Fibroblast of mammary gland (primary cell): ENCODE data around the gene ZNF280B.

Experiments
- DNase-seq: peaks from one replicate; pipeline ENCODE4 v3.0.0-alpha.2; 2010; ENCODE audit warnings: low read depth
- H3K4me3 ChIP-seq: 2 replicates; pipeline ENCODE4 v1.5.1; 2011; ENCODE audit warnings: low read depth, mild to moderate bottlenecking, low read length, moderate library complexity; ENCODE audit not compliant: control insufficient read depth
- CTCF ChIP-seq: conservative IDR thresholded peaks from 2 replicates; pipeline ENCODE4 v1.5.1; 2011; ENCODE audit warnings: low read depth, low read length, inconsistent platforms; ENCODE audit not compliant: control insufficient read depth, insufficient read depth

Gene ZNF280B

GRCh38 chr22:22460060-22460459 is 48.5 kb downstream of the ZNF280B start:
- no peak overlapping the region for H3K4me3 ChIP-seq
- no peak for TF ChIP-seq CTCF
- DNase-seq, result no peak

- H3K4me3 ChIP-seq, result no peak overlapping the region
- no peak for TF ChIP-seq CTCF
- DNase-seq, result no peak
These were observed 49.5 kb downstream of the ZNF280B start for GRCh38 chr22:22458896-22459588.

DNA sequence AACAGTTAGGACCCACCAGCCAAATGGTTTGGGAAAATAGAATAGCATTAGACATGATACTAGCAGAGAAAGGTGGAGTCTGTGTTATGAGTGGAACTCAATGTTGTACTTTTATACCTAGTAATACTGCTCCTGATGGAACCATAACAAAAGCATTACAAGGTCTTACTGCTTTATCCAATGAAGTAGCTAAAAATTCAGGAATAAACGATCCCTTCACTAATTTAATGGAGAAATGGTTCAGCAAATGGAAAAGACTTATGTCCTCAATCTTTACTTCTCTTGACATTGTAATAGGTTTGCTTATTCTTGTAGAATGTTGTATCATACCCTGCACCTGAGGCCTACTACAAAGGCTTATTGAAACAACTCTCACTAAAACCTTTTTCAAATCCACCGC is 50.2 kb downstream of the ZNF280B start:
- no peak for DNase-seq
- H3K4me3 ChIP-seq, result no peak overlapping the region
- TF ChIP-seq CTCF, result no peak

DNA sequence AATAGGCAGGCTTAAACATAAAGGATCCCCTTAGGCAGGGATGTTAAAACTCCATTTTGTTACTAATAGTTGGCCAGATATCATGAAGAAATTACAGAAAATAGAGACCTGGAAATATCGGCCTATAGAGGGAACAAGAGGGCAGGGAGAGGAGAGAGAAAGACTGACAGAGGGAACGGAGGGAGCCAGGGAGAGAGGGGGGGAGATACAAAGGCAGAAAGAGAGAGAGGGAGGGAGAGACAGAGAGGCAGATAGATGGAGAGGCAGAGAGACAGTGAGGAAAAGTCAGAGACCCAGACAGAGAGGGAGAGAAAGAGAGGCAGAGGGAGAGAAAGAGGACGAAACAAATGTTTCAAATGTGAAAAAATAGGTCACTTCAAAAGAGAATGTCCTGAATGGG is 53.5 kb downstream of the ZNF280B start:
- no peak overlapping the region for H3K4me3 ChIP-seq
- DNase-seq, result no peak
- no peak for TF ChIP-seq CTCF

DNA sequence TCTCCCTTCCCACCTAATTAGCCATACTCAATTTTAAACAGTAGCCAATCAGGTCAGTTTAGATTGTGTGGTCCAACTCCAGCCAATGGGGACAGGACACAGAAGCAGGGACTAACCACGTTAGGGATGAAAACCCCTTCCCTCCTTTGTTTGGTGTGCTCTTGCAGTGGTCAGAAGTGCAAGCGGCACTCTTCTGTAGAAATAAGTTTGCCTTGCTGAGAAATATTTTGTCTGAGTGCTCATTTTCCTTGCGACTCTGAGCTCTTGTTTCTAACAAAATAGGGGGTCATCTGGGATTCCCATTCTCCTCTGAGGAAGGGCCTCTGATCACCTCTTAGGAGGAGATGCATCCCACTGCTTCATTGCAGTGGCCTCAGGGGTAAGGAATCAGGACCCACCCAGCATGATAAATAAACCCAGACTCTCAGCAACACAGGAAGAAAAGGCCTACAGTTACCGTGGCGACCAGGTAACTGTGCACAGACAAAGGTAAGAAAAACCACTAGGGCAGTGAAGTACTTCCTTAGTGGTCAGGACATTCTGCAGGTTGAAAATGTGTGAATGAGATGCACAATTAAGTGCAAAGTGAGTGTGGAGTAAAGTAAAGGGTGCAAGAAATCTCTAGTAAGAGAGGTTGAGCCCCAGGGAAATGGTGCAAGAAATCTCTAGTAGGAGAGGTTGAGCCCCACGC is 55.4 kb downstream of the ZNF280B start:
- no peak for TF ChIP-seq CTCF
- DNase-seq, result no peak
- no peak overlapping the region for H3K4me3 ChIP-seq

DNA sequence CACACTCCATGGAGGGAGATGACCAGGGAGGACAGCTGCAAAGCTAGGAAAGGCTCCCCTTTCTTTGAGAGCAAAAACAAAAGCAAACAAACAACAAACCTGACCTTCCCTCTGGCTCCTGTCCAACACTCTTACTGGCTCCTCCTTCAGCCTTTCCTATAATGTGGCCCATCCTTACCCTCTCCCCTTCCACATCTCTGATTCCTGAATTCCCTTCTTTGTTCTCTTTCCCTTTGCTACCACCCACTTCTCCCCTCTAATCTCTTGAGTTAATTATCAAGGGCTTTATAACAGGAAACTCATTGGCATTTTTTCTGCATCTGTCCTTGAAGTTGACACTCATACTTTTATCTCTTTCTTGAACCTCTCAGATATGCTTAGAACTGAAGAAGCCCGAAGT is 56.3 kb downstream of the ZNF280B start:
- no peak overlapping the region for H3K4me3 ChIP-seq
- TF ChIP-seq CTCF, result no peak
- no peak for DNase-seq
